GM18951 (cell line): Measurements from ENCODE around the gene BRME1.

Source experiments
- POLR2A ChIP-seq: IDR thresholded peaks from 4 replicates; pipeline ENCODE4 v1.6.1; 2011; ENCODE audit warnings: mild to moderate bottlenecking; ENCODE audit not compliant: insufficient read length, insufficient read depth; ENCODE audit errors: extremely low read depth
- in situ Hi-C: fragments of 300-500 bp; cut with MboI; formaldehyde crosslinking; loops from one replicate; pipeline ENCODE4 v1.12.0; 2022; ENCODE audit warnings: low sequenced_read_pairs, mixed read lengths, inconsistent platforms; ENCODE audit not compliant: unreplicated experiment

The BRME1 gene

DNA sequence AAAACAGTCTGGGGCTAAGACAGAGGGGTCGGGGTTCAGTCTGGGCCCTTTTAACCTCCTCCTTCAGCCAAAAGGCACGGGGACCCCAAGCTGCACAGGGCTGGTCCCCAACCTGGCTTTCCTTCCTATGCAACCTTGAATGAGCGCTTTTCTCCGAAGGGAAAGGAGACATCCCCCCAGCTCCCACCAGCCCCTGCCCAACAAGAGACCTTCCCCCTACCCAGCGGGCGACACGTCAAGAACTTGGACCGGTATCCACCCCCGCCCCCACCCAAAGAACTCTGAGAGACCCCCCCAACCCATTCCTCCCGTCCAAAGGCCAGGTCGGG, 64.0 kb downstream of the BRME1 start:
- in situ Hi-C loops: no loop called here
- no peak for TF ChIP-seq POLR2A

DNA sequence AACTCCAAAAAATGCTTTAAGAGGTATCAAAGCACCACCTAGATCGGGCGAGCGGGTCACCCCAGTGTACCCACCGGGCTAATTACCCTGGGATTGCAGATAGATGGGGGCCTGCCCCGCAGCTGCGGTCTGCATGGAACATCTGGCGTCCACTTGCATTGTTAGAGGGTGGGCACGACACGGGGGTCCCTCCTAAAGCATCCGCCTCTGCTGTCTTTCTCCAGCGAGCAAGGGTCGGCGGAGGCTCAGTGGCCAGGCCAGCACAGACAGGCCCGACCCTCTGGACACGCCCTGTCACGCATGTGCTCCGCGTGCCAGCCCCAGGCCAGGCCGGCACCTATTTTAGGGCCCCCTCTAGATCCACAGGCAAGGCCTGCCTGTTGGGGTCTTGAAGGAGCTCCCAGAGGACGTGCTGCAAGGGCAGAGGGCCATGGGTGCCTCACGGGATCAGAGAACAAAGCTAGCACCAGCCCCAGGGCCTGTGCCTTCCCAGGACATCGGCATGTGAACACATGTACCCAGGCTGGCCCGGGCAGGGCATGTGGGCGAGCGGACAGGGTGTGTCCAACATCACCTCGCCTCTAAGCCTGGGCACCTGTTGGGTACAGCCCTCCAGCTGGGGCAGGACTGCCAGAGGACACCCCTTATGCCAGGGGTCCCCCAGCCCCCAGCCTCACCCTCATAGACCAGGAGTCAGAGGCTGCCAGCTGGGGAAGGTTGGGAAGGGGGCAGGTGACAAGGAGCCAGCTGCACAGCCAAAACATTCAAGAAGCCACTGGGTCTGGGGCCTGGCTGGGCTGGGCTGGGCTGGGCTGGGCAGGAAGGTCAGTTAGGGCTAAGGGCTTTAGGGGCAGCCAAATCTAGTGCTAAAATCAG, 64.6 kb downstream of the BRME1 start:
- TF ChIP-seq POLR2A: peak; percentile 8
- in situ Hi-C loops: no loop called here

DNA sequence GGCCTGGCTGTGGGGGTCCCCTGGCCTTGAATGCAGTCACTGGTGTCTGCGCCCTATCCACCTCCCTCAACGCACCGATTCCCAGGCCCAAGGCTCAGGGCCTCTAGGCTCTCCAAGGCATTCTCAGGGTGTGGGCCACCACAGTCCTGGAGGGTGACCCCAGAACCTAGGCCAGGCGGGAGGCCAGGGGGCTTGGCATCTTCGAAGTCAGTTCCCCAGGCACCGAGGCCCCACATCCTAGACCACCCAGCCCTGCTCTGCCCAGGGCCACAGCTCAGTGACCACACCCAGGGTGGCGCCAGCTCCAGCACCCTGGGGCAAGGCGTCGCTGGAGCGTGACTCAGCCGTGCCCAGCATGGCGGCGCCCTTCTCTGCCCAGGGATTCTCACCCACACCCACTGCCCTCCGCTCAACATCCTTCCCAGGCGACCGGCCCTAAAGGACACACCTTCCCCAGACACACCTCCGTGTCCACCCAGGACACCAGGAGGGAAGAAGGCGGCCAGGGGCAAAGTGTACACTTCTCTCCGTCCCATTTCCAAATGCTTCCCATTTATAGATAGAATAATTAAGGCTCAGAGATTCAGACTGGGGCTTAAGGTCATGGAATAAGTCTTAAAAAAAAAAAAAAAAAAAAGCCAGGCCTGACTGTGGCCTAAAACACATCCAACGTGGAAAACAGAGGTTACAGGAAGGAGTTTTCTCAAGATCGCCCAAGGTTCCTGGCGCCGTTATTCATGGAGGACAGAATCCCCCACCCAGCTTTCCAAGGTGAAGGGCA, 65.4 kb downstream of the BRME1 start:
- in situ Hi-C loops: no loop called here
- TF ChIP-seq POLR2A: no peak

DNA sequence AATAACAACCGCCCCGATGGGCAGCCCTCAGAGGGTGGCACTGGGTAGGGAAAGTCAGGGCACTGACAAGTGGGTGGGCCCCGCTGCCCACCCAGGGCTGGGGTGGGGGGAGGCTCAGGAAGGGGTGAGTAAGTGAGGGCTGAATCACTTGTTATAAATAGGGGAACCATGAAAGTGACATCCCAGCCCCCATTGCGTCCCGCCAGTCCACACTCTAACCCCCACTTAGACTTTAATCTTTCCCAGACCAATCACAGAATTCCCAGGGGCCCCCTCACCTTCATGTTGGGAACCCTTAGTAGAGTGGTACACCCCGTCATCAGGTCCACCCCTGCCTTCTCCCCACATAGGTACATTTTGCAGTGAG, 66.0 kb downstream of the BRME1 start:
- TF ChIP-seq POLR2A: no peak
- in situ Hi-C loops: no loop called here

DNA sequence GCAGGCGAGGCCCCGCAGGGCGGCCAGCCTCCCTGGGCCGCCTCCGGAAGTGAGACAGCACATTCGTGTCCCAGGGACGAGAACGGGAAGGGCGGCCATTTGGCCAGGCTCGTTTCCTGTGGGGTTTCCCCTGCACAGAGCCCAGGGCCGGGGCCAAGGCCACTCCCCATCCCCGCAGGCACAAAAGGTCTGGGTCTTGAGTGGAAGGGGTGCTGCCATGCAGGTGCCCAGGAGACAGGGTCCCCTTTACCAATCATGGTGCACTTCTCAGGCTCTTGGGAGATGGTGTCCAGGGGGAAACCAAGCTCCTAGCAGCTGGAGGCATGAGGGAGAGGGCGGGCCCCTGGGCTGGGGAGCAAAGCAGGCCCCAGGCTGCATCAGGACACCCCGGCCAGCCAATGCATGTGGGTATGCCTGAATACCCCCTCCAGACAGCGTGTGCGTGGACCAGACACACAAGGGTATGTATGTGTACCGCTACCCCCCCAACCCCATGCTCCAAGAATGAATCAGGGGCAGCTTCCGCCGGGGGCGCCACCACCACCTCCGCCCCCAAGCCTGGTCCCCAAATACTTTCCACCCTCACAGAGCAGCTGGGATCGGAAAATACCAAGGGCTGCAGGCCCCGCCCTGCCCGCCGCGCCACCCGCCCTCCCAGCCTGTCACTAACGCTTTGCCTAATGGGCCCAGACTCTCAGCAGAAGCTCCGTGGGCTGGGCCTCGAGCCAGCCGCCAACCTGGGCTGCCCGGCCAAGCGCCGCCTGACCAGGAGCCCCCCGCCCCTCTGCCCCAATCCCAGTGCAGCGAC, 66.6 kb downstream of the BRME1 start:
- TF ChIP-seq POLR2A: peak; percentile 74
- in situ Hi-C loops: no loop called here

DNA sequence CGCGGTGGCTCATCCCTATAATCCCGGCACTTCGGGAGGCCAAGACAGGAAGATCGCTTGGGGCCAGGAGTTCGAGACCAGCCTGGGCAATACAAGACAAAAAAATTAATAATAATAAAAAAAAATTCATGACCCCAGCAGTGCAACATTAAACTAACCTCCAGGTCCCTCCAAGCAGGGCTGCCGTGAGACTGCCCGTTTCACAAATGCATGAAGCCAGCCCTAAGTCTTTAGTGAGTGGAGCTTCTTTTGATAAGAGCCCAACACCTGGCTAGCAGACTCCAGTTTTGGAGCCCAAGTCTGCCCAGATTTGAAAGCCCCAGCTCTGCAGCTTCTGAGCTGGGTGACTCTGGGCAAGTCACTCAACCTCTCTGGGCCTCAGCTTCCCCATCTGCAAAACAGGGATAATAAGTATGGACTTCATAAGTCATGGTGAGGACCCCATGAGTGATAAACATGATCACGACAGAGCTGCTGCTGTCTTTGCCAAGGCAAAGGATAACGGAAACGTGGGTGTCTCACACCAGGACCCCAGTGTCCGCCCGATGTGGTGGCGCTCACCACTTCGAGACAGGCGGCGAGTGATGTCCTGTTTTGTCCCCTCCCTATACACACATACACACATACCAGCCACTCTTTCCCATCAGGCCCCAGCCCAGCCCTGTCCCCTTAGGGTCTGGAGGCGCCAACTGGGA, 67.3 kb downstream of the BRME1 start:
- in situ Hi-C loops: no loop called here
- TF ChIP-seq POLR2A: no peak

DNA sequence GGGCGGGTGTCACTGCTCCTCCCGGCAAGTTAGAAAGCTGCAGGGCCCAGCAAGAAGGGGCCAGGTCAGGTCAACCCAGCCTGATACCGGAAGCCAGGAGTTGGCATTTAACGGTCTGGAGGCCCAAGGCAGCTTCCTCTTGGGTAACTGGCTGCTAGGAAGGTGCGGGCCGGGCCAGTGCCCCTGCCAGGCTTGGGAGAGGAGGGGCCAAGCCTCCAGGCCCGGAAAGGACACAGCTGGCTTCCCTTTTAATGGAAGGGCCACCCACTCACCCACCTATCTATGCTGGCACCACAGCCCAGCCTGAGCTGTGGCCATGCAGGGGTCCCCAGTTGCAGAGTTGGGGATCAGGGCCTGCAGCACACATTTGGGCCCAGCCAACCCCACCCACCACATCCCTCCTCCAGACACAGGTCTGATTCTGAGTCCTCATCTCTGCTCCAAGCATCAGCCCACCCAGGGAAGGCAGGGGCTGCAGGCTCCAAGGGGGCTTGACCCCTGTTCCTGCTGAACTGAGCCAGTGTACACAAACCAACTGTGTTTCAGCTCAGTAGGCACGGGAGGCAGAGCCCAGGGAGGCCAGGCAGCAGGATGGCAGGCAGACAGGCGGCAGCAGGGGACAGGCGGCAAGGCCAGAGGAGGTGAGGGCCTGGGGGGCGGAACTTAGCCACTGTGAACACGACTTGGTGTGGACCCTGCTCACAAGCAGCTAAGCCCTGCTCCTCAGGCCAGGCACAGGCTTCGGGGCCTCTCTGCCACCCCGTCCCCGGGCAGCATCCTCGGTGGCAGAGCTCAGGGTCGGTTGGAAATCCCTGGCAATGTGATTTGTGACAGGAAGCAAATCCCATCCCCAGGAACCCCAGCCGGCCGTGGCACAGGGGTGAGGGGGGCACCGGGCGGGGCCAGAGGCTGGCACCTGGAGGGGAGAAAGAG, 69.9 kb downstream of the BRME1 start:
- in situ Hi-C loops: no loop called here
- no peak for TF ChIP-seq POLR2A

DNA sequence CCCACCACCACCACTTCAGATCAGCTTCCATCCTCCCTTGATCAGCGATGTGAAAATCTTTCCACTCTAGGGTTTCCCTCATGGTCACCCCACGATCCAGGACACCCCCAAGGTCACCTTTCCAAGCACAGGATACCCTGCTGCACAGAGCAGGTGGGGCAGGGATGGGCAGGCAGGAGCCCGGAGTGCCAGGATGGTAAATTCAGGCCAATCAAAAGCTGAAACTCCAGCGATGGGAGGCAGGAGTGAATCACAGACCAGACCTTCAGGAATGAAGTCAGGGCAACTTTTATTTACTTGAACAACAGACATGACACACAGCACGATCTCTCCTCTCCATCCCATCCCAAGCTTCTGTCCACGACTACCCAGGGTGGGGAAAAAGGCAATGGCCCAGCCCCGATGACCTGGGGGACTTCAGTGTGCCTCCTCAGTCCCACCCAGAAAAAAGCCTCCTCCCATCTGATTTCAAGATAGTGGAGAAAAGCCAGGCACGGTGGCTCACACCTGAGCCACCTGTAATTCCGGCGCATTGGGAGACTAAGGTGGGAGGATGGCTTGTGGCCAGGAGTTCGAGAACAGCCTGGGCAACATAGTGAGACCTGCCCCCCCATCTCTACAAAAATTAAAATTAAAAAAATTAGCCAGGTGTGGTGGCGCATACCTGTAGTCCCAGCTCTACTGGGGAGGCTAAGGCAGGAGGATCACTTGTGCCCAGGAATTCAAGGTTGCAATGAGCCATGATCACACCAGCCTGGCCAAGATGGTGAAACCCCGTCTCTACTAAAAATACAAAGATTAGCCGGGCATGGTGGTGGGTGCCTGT, 71.5 kb downstream of the BRME1 start:
- no peak for TF ChIP-seq POLR2A
- in situ Hi-C loops: no loop called here

DNA sequence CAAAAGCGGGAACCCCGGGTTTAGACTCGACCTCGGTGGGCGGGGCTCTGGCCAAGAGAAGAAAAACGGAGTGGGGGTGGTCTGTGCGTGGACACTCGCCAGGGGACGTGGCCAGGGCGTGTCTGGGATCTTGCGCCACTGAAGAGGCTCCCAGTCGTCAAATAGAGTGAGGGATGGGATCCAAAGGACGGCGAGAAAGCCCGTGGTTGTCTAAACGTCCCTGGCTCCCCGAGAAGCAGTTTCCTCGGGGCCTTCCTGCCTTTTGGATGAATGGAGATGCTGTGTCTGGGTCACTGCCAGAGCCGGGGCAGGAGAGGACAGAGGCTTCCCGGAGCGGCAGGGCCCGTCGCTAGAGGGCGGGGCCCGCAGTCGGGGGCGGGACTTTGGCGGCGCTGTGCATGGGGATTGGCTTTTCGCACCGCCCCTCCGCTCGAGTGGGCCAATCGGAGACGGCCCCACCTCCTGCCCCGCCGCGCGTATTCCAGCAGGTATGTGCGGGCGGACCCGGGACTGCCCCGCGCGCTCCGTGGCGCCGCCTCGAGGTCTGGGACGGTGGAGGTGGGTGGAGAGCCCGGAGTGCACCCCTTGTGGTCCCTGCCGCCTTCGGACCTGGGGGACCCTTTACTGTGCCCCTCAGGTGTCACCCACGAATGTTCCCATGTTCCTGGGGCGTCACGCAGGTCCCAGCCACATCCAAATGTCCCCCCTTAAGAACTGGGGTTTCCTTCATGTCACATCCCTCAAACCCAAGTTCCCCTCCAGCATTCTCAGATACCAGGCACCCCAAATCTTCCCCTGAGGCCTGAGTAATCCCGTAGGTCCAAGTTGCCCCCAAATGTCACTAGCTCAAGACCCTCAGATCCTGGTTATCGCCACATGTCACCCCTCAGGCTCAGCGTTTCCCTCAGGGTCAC, 72.3 kb downstream of the BRME1 start:
- in situ Hi-C loops: no loop called here
- TF ChIP-seq POLR2A: peak; percentile 60
